Calu3 (cell line): ENCODE data around the gene OSBPL3. TPM values are rescaled to one million over a fixed set of nuclear protein-coding genes. Genes with fewer than 3 reads are reported as not detected.

Source experiments
- BruUV-seq: library from RNA; stranded (reverse); fragments of 400-500 nt; replicated peaks from 2 replicates; lab custom pipeline; 2021; lab: Mats Ljungman, UMichigan
- CTCF ChIA-PET: fragments of 300-600 bp; sonication (Branson Sonifier 250); formaldehyde crosslinking; loops from one replicate; lab custom pipeline; 2022; ENCODE audit warnings: antibody characterized with exemption; lab: Charles Lee
- DNase-seq: peaks from one replicate; pipeline ENCODE4 v3.0.0; 2022
- H3K27ac Mint-ChIP-seq: one replicate; pipeline ENCODE4 v1.8.0; 2022; ENCODE audit warnings: mixed read lengths; ENCODE audit not compliant: unreplicated experiment
- H3K27me3 Mint-ChIP-seq: one replicate; pipeline ENCODE4 v1.8.0; 2022; ENCODE audit warnings: mixed read lengths; ENCODE audit not compliant: unreplicated experiment
- H3K36me3 Mint-ChIP-seq: one replicate; pipeline ENCODE4 v1.8.0; 2022; ENCODE audit warnings: mild to moderate bottlenecking, moderate library complexity, mixed read lengths; ENCODE audit not compliant: insufficient read depth, unreplicated experiment
- H3K4me1 Mint-ChIP-seq: one replicate; pipeline ENCODE4 v1.8.0; 2022; ENCODE audit warnings: mild to moderate bottlenecking, low read depth, mixed read lengths; ENCODE audit not compliant: unreplicated experiment
- H3K4me3 Mint-ChIP-seq: one replicate; pipeline ENCODE4 v1.8.0; 2022; ENCODE audit warnings: mild to moderate bottlenecking, low read depth, moderate library complexity, mixed read lengths; ENCODE audit not compliant: unreplicated experiment
- H3K9me3 Mint-ChIP-seq: one replicate; pipeline ENCODE4 v1.8.0; 2022; ENCODE audit warnings: low read depth, mixed read lengths; ENCODE audit not compliant: unreplicated experiment
- CTCF ChIP-seq: fragments of 200-600 bp; IDR thresholded peaks from one replicate; pipeline ENCODE4 v1.8.0; 2022; ENCODE audit warnings: antibody characterized with exemption; ENCODE audit not compliant: unreplicated experiment
- intact Hi-C: fragments of 100-400 bp; cut with micrococcal nuclease; formaldehyde crosslinking; loops from one replicate; pipeline ENCODE4 v1.10.0; 2022; ENCODE audit not compliant: unreplicated experiment
- total RNA-seq: library from RNA; stranded (reverse); gene quantifications from 2 replicates; pipeline ENCODE4 v1.2.3, GENCODE V29; 2022

The OSBPL3 gene
- total RNA-seq, 1 experiment from 2014 or later: 136 TPM

DNA sequence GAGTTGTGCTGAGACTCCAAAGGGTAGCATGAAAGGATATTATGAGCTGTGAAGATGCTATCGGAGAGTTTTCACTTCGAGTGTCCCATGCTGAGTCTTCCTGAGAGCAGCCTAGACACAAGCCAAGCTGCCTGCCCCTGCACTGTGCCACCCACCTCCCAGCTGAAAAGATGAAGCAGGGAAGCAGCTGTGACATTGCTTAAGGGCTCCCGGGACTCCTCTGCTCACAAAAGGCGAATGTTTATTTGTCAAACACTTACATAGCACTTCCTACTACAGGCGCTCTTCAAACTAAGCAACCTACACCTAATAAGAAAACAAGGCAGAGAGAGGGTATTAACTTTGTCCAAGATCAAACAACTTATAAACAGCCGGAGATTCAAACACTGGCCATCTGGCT is 95.6 kb downstream of the OSBPL3 start:
- H3K4me1 Mint-ChIP-seq: no peaks in the 10 kb centered on the region
- no peak overlapping the region for H3K4me3 Mint-ChIP-seq
- intact Hi-C loops: loop anchor here (10.0 kb wide), 1 partner anchor 210 kb away; no protein-coding TSS in a partner anchor
- BruUV-seq: no TSS peak
- no peaks in the 10 kb centered on the region for H3K27me3 Mint-ChIP-seq
- no peak overlapping the region for H3K27ac Mint-ChIP-seq
- DNase-seq: no peak
- H3K36me3 Mint-ChIP-seq: peaks cover 16% of the 10 kb centered on the region
- CTCF ChIA-PET: interaction anchor here (0.7 to 2.0 kb wide), 3 partner anchors 8 to 210 kb away, joined by 3 to 5 read pairs (median 3); no protein-coding TSS in a partner anchor
- H3K9me3 Mint-ChIP-seq: no peaks in the 10 kb centered on the region
- TF ChIP-seq CTCF: no peak

DNA sequence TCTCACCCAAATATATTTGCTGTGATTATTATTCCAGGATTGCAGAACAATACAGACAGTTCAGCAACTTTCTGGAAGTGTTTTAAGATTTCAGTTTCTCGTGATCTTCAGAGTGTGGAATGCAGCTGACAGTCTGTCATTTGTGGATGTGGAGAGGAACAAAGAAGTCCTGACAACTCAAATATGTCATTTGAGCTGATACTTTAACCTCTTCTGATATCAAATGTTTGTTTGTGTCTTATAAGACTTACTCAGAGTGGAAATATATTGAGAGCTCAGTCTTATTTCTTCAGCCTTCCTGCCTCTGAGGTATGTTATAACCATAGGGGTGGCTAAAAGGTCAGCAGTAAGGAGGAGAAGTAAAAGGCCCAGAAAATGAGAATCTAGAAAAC is 96.4 kb downstream of the OSBPL3 start:
- Mint-ChIP-seq H3K9me3 (no peaks in the 10 kb centered on the region), H3K4me3 (no peak overlapping the region), H3K36me3 (peaks cover 16% of the 10 kb centered on the region), H3K4me1 (no peaks in the 10 kb centered on the region), H3K27me3 (no peaks in the 10 kb centered on the region), H3K27ac (no peak overlapping the region)
- no peak for TF ChIP-seq CTCF
- BruUV-seq: no TSS peak
- no peak for DNase-seq
- CTCF ChIA-PET: interaction anchor here (1.6 to 2.0 kb wide), 2 partner anchors 8 to 25 kb away, joined by 4 to 5 read pairs; no protein-coding TSS in a partner anchor
- intact Hi-C loops: loop anchor here (10.0 kb wide), 1 partner anchor 211 kb away; no protein-coding TSS in a partner anchor

GRCh38 chr7:24882989-24883621 is 96.9 kb downstream of the OSBPL3 start:
- intact Hi-C loops: loop anchor here (10.0 kb wide), 1 partner anchor 212 kb away; no protein-coding TSS in a partner anchor
- Mint-ChIP-seq H3K4me3 (no peak overlapping the region), H3K4me1 (no peaks in the 10 kb centered on the region), H3K27me3 (no peaks in the 10 kb centered on the region), H3K27ac (peak overlapping the region; percentile 3), H3K36me3 (peaks cover 16% of the 10 kb centered on the region), H3K9me3 (no peaks in the 10 kb centered on the region)
- no peak for TF ChIP-seq CTCF
- BruUV-seq: no TSS peak
- no peak for DNase-seq
- CTCF ChIA-PET: interaction anchor here (1.6 to 2.0 kb wide), 2 partner anchors 9 to 25 kb away, joined by 4 to 5 read pairs; no protein-coding TSS in a partner anchor

DNA sequence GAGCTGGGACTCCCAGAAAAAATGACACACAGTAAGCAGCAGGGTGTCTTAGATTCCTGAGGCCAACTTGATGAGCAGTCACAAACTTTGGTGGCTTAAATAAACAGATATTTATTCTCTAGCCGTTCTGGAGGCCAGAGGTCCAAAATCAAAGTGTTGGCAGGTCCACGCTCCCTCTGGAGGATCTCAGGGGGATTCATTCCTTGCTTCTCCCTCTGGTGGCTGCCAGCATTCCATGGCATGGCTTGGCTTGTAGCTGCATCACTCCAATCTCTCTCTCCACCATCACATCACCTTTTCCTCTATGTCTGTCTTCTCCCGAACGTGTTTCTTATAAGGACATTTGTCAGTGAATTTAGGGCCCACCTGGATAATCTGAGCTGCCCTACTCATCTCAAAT is 98.4 kb downstream of the OSBPL3 start:
- peak; percentile 31 for DNase-seq
- intact Hi-C loops: loop anchor here (2.0 to 10.0 kb wide), 2 partner anchors 61 to 213 kb away; no protein-coding TSS in a partner anchor
- no TSS peak for BruUV-seq
- Mint-ChIP-seq H3K4me3 (no peak overlapping the region), H3K36me3 (peaks cover 16% of the 10 kb centered on the region), H3K27ac (peak overlapping the region; percentile 15), H3K4me1 (no peaks in the 10 kb centered on the region), H3K27me3 (no peaks in the 10 kb centered on the region), H3K9me3 (no peaks in the 10 kb centered on the region)
- CTCF ChIA-PET: interaction anchor here (0.6 to 1.9 kb wide), 8 partner anchors 29 to 244 kb away, joined by 3 to 10 read pairs (median 4); partner anchors contain the start of genes CYCS and OSBPL3
- no peak for TF ChIP-seq CTCF
